ENCODE data around the gene CMSS1.

CMSS1 gene

DNA sequence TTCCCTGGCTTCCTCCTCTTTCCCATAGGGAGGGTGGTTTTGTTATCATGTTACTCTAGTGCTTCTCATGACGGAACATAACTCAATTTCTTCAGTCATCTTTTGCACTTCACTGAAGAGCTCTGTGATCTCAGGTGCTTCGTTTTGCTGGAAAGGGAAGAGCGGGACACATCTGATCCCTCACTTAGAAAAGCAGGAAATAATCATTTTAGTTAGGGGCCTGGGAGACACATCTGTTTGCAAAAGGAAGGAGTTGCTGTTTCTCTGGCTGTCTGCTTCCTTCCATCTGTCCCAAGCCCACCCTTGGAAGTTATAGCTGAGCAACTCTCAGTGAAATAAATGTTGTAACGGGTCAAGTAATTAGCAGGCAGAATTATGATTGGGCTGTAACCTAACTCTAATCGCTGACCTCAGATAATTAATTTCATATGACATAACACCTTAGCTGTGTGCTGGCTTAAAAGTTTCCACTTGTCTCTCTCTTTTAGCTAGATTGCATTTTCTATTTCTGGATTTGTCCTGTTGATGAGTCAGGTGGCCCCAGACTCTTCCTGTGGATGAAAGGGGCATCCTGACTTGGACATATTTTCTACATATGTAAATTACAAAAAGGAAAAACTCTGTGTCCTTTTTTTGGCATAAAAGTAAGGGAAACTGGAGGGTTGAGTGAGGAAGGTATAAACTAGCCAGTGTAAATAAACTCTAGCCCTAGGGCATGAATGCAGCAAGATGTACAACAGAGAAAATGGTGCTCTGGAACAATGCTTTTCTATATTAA, 307.7 kb downstream of the CMSS1 start:
- DNase-seq (ENCODE audit: extremely low spot score), result no peak
- TF ChIP-seq, protein P1, sequence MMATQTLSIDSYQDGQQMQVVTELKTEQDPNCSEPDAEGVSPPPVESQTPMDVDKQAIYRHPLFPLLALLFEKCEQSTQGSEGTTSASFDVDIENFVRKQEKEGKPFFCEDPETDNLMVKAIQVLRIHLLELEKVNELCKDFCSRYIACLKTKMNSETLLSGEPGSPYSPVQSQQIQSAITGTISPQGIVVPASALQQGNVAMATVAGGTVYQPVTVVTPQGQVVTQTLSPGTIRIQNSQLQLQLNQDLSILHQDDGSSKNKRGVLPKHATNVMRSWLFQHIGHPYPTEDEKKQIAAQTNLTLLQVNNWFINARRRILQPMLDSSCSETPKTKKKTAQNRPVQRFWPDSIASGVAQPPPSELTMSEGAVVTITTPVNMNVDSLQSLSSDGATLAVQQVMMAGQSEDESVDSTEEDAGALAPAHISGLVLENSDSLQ (IDR thresholded peaks at IDR 0.05), result no peak
- TF ChIP-seq ELF4 (IDR thresholded peaks at IDR 0.05) (no peak), SP1 (IDR thresholded peaks at IDR 0.05) (no peak), BHLHE40 (IDR thresholded peaks at IDR 0.05; ENCODE audit: borderline replicate concordance) (no peak), ARNT (IDR thresholded peaks at IDR 0.05) (no peak), LEF1 (IDR thresholded peaks at IDR 0.05; ENCODE audit: borderline replicate concordance) (no peak), FOXM1 (IDR thresholded peaks at IDR 0.05; ENCODE audit: borderline replicate concordance) (no peak), FOXK2 (IDR thresholded peaks at IDR 0.05) (no peak), L3MBTL2 (conservative IDR thresholded peaks at IDR 0.05) (no peak), TARDBP (IDR thresholded peaks at IDR 0.05) (no peak), FOXA1 (IDR thresholded peaks at IDR 0.05) (no peak), ZNF384 (IDR thresholded peaks at IDR 0.05) (no peak), HDGF (IDR thresholded peaks at IDR 0.05; ENCODE audit: borderline replicate concordance) (no peak), CTBP1 (IDR thresholded peaks at IDR 0.05; ENCODE audit: borderline replicate concordance) (no peak), SUZ12 (IDR thresholded peaks at IDR 0.05) (no peak), NFRKB (IDR thresholded peaks at IDR 0.05) (no peak)
- ChIA-PET POLR2A (no interaction called here), CTCF (no interaction called here)

DNA sequence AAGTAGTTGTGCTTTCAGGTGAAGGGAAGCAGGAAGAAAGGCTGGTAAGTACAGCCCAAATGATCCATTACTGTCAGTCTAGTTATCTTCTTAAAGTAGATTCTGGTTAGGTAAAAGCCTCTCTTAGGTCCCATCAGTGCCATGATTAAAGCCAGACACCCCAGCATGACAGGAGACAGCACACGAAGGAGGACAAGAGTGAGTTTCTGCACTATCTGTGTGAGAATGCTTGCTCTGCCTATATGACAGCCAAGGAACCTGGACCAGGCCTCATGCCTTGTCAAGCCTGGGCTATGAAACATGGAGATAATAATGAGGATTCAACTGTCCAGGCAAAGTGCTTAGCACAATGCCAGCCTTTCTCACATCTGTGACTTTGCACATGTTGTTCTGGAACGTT, 310.1 kb downstream of the CMSS1 start:
- POLR2A ChIA-PET, result no interaction called here
- no peak for DNase-seq (ENCODE audit: extremely low spot score)
- CTCF ChIA-PET, result no interaction called here
- TF ChIP-seq HDGF (IDR thresholded peaks at IDR 0.05; ENCODE audit: borderline replicate concordance) (no peak), SUZ12 (IDR thresholded peaks at IDR 0.05) (no peak), NFRKB (IDR thresholded peaks at IDR 0.05) (no peak)
- TF ChIP-seq, protein P1 (IDR thresholded peaks at IDR 0.05), result no peak

DNA sequence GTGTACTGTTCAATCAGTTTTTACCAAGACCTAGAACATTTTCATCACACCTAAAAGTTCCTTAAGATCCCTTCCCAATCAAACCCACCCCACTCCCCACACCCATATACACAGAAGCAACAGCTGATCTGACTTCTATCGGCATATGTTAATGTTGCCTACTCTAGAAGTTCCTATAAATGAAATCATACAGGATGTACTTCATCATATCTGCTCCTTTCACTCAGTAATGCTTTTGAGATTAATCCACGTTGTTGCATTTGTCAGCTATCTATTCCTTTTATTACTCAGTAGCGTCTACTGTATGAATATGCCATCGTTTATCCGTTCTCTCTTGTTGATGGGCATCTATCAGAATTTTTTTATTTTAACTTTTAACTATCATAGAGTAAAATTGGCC, 310.9 kb downstream of the CMSS1 start:
- ChIA-PET CTCF (interaction anchor here (0.8 kb wide), 1 partner anchor 181 kb away, joined by 3 read pairs; no protein-coding TSS in a partner anchor), POLR2A (no interaction called here)
- TF ChIP-seq SUZ12 (IDR thresholded peaks at IDR 0.05) (no peak), ZNF384 (IDR thresholded peaks at IDR 0.05) (no peak), CTBP1 (IDR thresholded peaks at IDR 0.05; ENCODE audit: borderline replicate concordance) (no peak), ARNT (IDR thresholded peaks at IDR 0.05) (no peak), LEF1 (IDR thresholded peaks at IDR 0.05; ENCODE audit: borderline replicate concordance) (no peak), FOXA1 (IDR thresholded peaks at IDR 0.05) (no peak), NFRKB (IDR thresholded peaks at IDR 0.05) (no peak), TARDBP (IDR thresholded peaks at IDR 0.05) (no peak), BHLHE40 (IDR thresholded peaks at IDR 0.05; ENCODE audit: borderline replicate concordance) (no peak), ELF4 (IDR thresholded peaks at IDR 0.05) (no peak), FOXM1 (IDR thresholded peaks at IDR 0.05; ENCODE audit: borderline replicate concordance) (no peak), HDGF (IDR thresholded peaks at IDR 0.05; ENCODE audit: borderline replicate concordance) (no peak), SP1 (IDR thresholded peaks at IDR 0.05) (no peak), L3MBTL2 (conservative IDR thresholded peaks at IDR 0.05) (no peak), FOXK2 (IDR thresholded peaks at IDR 0.05) (no peak)
- TF ChIP-seq, protein P1 (IDR thresholded peaks at IDR 0.05), result no peak
- DNase-seq (ENCODE audit: extremely low spot score), result no peak

DNA sequence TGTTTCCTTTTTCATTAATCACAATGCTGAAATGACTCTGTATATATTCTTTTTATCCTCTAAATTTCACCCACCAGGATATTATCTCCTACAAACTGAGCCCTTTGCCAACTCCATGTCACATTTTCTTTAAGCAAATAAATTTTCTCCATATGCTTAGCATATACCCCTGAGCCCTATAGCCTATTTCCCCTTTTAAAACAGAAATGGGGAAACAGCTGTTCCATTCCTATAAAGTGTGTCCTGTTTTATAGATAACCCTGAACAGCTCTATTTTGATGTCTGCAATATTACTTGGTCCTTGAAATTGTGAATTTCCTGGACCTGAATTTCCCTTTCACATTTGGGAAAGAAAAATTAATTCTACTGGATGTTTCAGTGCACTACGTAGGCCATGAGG, 312.3 kb downstream of the CMSS1 start:
- ChIA-PET POLR2A (no interaction called here), CTCF (no interaction called here)
- DNase-seq (ENCODE audit: extremely low spot score), result no peak
- TF ChIP-seq TARDBP (IDR thresholded peaks at IDR 0.05) (no peak), FOXA1 (IDR thresholded peaks at IDR 0.05) (no peak), NFRKB (IDR thresholded peaks at IDR 0.05) (no peak), ELF4 (IDR thresholded peaks at IDR 0.05) (no peak), FOXM1 (IDR thresholded peaks at IDR 0.05; ENCODE audit: borderline replicate concordance) (no peak), ARNT (IDR thresholded peaks at IDR 0.05) (no peak), CTBP1 (IDR thresholded peaks at IDR 0.05; ENCODE audit: borderline replicate concordance) (no peak), BHLHE40 (IDR thresholded peaks at IDR 0.05; ENCODE audit: borderline replicate concordance) (no peak), L3MBTL2 (conservative IDR thresholded peaks at IDR 0.05) (no peak), LEF1 (IDR thresholded peaks at IDR 0.05; ENCODE audit: borderline replicate concordance) (no peak)
- TF ChIP-seq, protein P1 (IDR thresholded peaks at IDR 0.05), result no peak

DNA sequence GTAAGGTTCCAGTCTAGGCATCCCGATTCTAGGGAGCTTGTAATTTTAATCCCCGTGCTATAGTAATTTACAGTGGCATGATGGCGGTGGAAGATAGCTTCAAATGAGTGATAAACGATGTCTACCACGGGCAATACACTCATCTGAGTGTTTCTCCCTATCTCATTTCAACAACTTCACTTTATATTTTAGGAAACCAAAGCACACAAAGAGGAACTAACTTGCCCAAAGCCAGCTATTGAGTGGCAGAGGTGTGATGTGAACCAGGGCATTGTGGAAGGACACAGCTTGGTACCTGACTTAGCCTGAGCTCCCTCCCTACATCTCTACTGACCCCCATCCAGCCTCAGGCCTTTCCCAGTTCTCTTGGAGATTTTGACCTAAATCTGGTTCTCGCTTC, 313.6 kb downstream of the CMSS1 start:
- ChIA-PET POLR2A (no interaction called here), CTCF (no interaction called here)
- no peak for DNase-seq (ENCODE audit: extremely low spot score)
- no peak for TF ChIP-seq LEF1 (IDR thresholded peaks at IDR 0.05; ENCODE audit: borderline replicate concordance)
- no peak for TF ChIP-seq NFRKB (IDR thresholded peaks at IDR 0.05)
- no peak for TF ChIP-seq CTBP1 (IDR thresholded peaks at IDR 0.05; ENCODE audit: borderline replicate concordance)
- TF ChIP-seq FOXK2 (IDR thresholded peaks at IDR 0.05), result no peak
- TF ChIP-seq FOXA1 (IDR thresholded peaks at IDR 0.05), result no peak
- TF ChIP-seq HDGF (IDR thresholded peaks at IDR 0.05; ENCODE audit: borderline replicate concordance), result no peak
- no peak for TF ChIP-seq ZNF384 (IDR thresholded peaks at IDR 0.05)
- no peak for TF ChIP-seq BHLHE40 (IDR thresholded peaks at IDR 0.05; ENCODE audit: borderline replicate concordance)
- TF ChIP-seq TARDBP (IDR thresholded peaks at IDR 0.05), result no peak
- no peak for TF ChIP-seq L3MBTL2 (conservative IDR thresholded peaks at IDR 0.05)
- no peak for TF ChIP-seq FOXM1 (IDR thresholded peaks at IDR 0.05; ENCODE audit: borderline replicate concordance)
- TF ChIP-seq SUZ12 (IDR thresholded peaks at IDR 0.05), result no peak
- no peak for TF ChIP-seq SP1 (IDR thresholded peaks at IDR 0.05)
- TF ChIP-seq ELF4 (IDR thresholded peaks at IDR 0.05), result no peak
- TF ChIP-seq, protein P1 (IDR thresholded peaks at IDR 0.05), result no peak
- no peak for TF ChIP-seq ARNT (IDR thresholded peaks at IDR 0.05)
